Chondrocyte (in vitro differentiated cells): ENCODE results near the gene SND1. TPM values are rescaled to one million over a fixed set of nuclear protein-coding genes. Genes with fewer than 3 reads are reported as not detected.
"Not testable (repeated sequence)": the region's sequence is repeated elsewhere in the genome, so short reads cannot be mapped to it uniquely, and the experiment has no call there.

Source experiments
- DNase-seq: peaks from one replicate; pipeline ENCODE4 v3.0.0; 2021; ENCODE audit warnings: mixed read lengths, low spot score
- H3K27ac Mint-ChIP-seq: one replicate; pipeline ENCODE4 v1.8.0; 2021; ENCODE audit warnings: mild to moderate bottlenecking, moderate library complexity, mixed read lengths; ENCODE audit not compliant: unreplicated experiment
- H3K27me3 Mint-ChIP-seq: 2 replicates; pipeline ENCODE4 v1.8.0; 2021; ENCODE audit warnings: low read depth, mixed read lengths
- H3K36me3 Mint-ChIP-seq: 2 replicates; pipeline ENCODE4 v1.8.0; 2021; ENCODE audit warnings: low read depth, mixed read lengths
- H3K4me1 Mint-ChIP-seq: 2 replicates; pipeline ENCODE4 v1.8.0; 2021; ENCODE audit warnings: low read depth, mild to moderate bottlenecking, mixed read lengths
- H3K4me3 Mint-ChIP-seq: one replicate; pipeline ENCODE4 v1.8.0; 2021; ENCODE audit warnings: mild to moderate bottlenecking, moderate library complexity, mixed read lengths; ENCODE audit not compliant: unreplicated experiment
- H3K9me3 Mint-ChIP-seq: 2 replicates; pipeline ENCODE4 v1.8.0; 2021; ENCODE audit warnings: low read depth, mixed read lengths
- total RNA-seq: library from RNA; stranded (reverse); gene quantifications from 3 replicates; pipeline ENCODE4 v1.2.1, GENCODE V29; 2021
- TF ChIP-seq, protein P1 (sequence below): fragments of 200-600 bp; sonication (generic); IDR thresholded peaks from 2 replicates; pipeline ENCODE4 v1.5.0; 2021; ENCODE audit warnings: antibody characterized with exemption, mild to moderate bottlenecking, moderate library complexity

Gene SND1
- total RNA-seq, 1 donor from 2014 or later: 229 TPM

DNA sequence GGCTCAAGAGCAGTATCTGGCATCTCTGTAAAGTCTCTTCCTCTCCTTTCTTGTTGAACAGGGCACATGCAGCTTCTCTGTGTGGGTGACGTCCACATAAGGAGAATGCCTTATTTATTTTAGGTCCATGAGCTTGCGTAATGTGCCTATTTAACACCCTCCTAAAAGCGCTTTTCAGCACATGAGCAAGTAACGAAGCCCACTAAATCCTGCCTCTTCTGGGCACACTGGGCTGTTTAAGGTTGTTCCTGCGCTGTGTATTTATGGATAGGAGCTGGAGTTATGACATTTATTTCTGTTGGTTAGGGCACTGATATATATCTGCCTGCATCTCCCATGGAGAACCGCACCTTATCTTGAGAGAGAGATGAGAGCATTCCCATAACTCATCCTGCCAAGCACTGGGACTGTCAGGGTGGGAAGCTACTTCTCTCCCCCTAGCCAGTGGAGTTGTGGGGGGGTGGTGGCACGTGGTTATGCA, 303.1 kb downstream of the SND1 start:
- TF ChIP-seq, protein P1, sequence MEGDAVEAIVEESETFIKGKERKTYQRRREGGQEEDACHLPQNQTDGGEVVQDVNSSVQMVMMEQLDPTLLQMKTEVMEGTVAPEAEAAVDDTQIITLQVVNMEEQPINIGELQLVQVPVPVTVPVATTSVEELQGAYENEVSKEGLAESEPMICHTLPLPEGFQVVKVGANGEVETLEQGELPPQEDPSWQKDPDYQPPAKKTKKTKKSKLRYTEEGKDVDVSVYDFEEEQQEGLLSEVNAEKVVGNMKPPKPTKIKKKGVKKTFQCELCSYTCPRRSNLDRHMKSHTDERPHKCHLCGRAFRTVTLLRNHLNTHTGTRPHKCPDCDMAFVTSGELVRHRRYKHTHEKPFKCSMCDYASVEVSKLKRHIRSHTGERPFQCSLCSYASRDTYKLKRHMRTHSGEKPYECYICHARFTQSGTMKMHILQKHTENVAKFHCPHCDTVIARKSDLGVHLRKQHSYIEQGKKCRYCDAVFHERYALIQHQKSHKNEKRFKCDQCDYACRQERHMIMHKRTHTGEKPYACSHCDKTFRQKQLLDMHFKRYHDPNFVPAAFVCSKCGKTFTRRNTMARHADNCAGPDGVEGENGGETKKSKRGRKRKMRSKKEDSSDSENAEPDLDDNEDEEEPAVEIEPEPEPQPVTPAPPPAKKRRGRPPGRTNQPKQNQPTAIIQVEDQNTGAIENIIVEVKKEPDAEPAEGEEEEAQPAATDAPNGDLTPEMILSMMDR: no peak
- Mint-ChIP-seq H3K4me3 (no peak overlapping the region), H3K4me1 (peaks cover 4% of the 10 kb centered on the region), H3K27me3 (no peaks in the 10 kb centered on the region), H3K27ac (no peak overlapping the region), H3K36me3 (peaks cover 8% of the 10 kb centered on the region), H3K9me3 (no peaks in the 10 kb centered on the region)
- no peak for DNase-seq

DNA sequence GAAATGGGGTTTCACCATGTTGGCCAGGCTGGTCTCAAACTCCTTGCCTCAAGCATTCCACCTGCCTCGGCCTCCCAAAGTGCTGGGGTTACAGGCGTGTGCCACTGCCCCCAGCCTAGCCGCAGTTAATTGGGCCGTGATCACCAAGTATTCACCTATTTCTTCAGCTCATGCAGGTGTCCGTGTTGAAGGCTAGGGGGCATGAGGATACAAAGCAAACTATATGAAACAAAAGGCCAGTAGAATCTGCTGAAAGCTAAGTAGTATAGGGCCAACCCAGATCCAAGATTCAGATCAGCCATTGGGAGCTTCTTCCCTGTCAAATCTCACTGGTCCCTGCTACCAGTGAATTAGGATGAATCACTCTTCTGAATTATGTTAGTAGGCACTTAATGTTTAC, 305.9 kb downstream of the SND1 start:
- Mint-ChIP-seq H3K9me3 (peaks cover 1% of the 10 kb centered on the region), H3K36me3 (peaks cover 11% of the 10 kb centered on the region), H3K27ac (no peak overlapping the region), H3K4me1 (peaks cover 8% of the 10 kb centered on the region), H3K27me3 (no peaks in the 10 kb centered on the region), H3K4me3 (no peak overlapping the region)
- TF ChIP-seq, protein P1: no peak
- DNase-seq: no peak

DNA sequence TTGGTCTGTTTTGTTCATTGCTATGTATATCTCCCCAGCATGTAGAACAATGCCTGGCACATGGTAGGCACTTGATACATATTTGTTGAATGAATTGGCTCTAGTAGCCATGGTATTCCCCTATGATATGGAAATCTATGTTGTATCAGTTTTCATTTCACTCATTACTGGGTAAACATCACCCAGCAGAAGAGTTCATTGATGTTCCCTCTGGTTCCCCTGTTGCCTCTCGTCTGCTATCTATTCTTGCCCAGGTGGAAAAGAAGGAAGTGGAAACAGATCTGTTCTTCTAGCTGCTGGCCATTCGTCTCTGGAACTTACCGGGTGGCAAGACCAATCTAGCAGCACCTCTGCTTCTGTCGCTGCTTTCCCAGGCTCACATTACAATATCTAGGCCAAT, 307.8 kb downstream of the SND1 start:
- peaks cover 10% of the 10 kb centered on the region for H3K36me3 Mint-ChIP-seq
- TF ChIP-seq, protein P1: no peak

DNA sequence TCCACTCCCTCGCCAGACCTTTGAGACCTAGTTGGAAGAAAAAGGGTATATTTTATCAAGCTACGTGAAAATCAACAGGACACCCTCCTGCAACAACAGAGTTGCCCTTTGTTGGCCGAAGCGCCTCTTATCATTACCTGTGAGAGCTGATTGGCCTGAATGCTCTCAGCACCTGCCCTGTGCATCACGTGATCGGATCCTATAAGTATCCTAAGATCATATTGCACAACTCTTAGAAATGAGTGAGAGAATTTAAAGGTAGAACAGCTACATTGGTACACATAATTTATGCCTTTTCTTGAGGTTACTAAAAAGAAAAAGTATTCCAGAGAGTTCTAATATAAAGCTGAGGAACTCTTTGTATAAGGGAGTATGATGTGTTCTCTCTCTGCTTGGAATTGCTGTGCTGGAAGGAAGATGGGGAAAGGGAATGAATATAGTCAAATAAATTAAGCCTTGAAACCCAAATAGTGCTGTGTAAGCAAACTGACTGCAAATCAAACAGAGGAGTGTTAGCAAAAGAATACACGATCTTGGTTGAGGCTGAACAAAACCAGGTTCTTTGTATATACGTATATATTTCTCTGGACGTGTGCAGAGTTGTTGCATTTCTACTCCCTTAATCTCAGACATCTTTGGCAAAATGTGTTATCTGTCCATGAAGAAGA, 309.9 kb downstream of the SND1 start:
- H3K4me3 Mint-ChIP-seq: no peak overlapping the region
- TF ChIP-seq, protein P1: no peak
- H3K4me1 Mint-ChIP-seq: peaks cover 5% of the 10 kb centered on the region
- H3K27ac Mint-ChIP-seq: no peak overlapping the region
- peaks cover 10% of the 10 kb centered on the region for H3K36me3 Mint-ChIP-seq
- H3K27me3 Mint-ChIP-seq: no peaks in the 10 kb centered on the region
- peaks cover 3% of the 10 kb centered on the region for H3K9me3 Mint-ChIP-seq
- DNase-seq: no peak

More for the DNA sequence above, 307.8 kb downstream of the SND1 start:
- Mint-ChIP-seq H3K4me1 (peaks cover 5% of the 10 kb centered on the region), H3K9me3 (peaks cover 3% of the 10 kb centered on the region), H3K4me3 (no peak overlapping the region), H3K27me3 (no peaks in the 10 kb centered on the region), H3K27ac (no peak overlapping the region)
- no peak for DNase-seq

DNA sequence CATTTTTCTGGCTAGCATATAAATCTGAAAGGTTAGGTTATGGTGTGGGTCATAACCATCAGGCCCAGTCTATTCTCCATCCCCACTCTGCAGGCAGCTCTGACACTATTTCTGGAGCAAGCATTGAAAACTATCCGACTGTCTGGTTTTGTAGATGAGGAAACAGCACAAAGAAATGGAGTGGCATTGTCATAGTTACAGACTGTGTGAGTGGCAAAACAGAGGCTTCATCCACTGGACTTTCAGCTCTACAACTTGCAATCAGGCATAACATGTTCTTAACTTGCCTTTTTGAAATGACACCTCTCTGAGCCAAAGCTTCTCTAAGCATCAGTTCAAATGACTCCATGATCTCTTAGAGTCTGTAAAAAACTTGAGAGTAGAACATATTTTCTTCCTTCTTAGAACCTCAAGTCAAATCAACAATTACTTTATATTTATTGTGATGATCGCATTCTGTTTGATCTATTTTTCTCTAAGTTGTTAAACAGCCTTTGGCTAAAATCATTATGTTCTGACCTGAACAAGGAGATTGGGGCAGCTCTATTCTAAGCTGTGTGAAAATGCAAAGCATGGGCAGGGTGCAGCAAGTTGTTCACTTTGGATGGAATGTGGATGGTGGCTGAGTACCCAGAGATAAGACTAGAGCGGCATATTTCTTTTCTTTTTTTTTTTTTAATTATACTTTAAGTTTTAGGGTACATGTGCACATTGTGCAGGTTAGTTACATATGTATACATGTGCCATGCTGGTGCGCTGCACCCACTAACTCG, 310.8 kb downstream of the SND1 start:
- TF ChIP-seq, protein P1: no peak
- H3K27ac Mint-ChIP-seq: no peak overlapping the region
- H3K9me3 Mint-ChIP-seq: peaks cover 3% of the 10 kb centered on the region
- no peak for DNase-seq
- H3K4me1 Mint-ChIP-seq: peaks cover 5% of the 10 kb centered on the region
- H3K36me3 Mint-ChIP-seq: peaks cover 10% of the 10 kb centered on the region
- H3K4me3 Mint-ChIP-seq: no peak overlapping the region
- H3K27me3 Mint-ChIP-seq: no peaks in the 10 kb centered on the region

DNA sequence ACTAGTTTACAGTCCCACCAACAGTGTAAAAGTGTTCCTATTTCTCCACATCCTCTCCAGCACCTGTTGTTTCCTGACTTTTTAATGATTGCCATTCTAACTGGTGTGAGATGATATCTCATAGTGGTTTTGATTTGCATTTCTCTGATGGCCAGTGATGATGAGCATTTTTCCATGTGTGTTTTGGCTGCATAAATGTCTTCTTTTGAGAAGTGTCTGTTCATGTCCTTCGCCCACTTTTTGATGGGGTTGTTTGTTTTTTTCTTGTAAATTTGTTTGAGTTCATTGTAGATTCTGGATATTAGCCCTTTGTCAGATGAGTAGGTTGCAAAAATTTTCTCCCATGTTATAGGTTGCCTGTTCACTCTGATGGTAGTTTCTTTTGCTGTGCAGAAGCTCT, 311.9 kb downstream of the SND1 start:
- H3K4me3 Mint-ChIP-seq, DNase-seq, H3K27ac Mint-ChIP-seq, H3K27me3 Mint-ChIP-seq, H3K9me3 Mint-ChIP-seq: not testable (repeated sequence)
- peaks cover 14% of the 10 kb centered on the region for H3K4me1 Mint-ChIP-seq
- peaks cover 10% of the 10 kb centered on the region for H3K36me3 Mint-ChIP-seq
